Right renal pelvis (tissue), 4 donors: ENCODE measurements around the gene SETD1A. TPM values are rescaled to one million over a fixed set of nuclear protein-coding genes. Genes with fewer than 3 reads are reported as not detected.
"Not testable (repeated sequence)": the region's sequence is repeated elsewhere in the genome, so short reads cannot be mapped to it uniquely, and the experiment has no call there.

Source experiments
- DNase-seq, 4 donors: peaks; one replicate each; pipeline ENCODE4 v3.0.0-alpha.2; 2013; ENCODE audit warnings: low read depth in 4 of 4, low spot score in 3 of 4, missing footprints in 1 of 4
- polyA plus RNA-seq, 4 donors: library from polyadenylated mRNA; unstranded; fragments of 120-200 nt; gene quantifications; one replicate each; pipeline ENCODE4 v1.2.1, GENCODE V29; 2013; ENCODE audit not compliant: insufficient read length in 4 of 4

Gene SETD1A
- polyA plus RNA-seq, 4 donors = 15.9 to 19.2 (median 16.4) TPM

DNA sequence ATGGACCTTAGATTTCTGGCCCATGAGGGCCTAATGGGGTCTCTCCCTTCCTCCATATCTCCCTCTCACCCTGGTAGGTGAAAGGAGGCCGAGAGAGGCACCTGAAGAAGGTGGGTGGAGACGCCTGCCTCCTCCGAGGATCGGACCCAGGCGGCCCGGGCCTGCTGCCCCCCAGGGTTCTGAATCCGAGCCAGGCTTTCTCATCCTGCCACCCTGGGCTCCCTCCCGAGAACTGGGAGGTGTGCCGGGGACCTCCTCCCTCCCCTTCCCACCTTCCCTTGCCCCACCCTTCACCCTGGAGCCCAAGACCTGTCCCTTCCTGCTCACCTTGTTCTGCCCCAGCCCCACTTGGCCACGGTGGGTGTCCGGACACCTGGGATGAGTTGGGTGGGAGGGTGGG is 29.2 kb upstream of the SETD1A start:
- DNase-seq = no peak

GRCh38 chr16:30929167-30929566 is 28.4 kb upstream of the SETD1A start:
- no peak for DNase-seq

- DNase-seq = no peak
Measured at GRCh38 chr16:30930160-30930571, 27.4 kb upstream of the SETD1A start.

DNA sequence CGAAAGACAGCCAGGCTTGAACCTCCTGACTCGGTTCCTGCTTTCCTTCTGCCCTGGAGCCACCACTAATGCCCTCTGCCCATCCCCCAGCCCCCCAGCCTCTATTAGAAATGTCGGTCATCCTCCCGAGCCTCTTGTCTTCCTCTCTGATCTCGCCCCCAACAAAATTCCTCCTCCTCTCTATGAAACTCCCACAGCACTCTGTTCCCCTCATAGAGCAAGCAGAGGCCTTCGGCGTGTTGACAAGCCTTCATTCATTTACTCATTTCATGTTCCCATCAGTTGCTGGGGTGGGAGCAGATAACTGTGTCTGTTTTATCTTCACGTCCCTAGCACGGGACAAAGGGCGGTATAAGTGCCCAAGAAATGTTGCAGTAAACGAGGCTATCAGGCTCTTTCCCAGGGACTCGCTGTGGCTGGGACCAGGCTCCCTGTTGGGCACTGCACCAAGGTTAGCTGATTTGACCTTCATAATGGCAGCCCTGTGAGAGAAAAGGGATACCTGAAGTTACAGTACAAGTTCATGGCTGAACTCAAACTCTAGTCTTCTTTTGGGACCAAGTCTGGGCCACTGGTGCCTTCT is 26.4 kb upstream of the SETD1A start:
- DNase-seq = no peak

- no peak for DNase-seq
Measured at GRCh38 chr16:30934827-30935557, 22.6 kb upstream of the SETD1A start.

DNA sequence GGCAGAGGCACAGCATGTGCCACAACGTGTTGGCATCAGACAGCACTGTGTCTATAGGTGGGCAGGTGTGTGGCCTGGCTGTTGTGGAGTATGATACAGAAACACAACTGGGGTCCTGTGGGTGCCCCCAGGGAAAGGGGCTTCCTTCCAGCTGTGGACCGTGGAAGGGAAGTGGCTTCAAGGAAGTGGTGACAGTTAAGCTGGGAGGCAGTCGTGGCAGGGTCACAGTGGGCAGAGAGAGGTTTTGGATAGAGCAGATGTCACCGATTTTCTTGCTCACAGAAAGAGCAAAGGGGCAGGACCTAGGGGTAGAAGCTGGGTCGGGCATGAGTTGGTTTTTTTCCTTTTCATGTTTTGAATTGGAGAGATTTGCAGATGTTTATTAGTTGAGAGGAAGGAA is 19.9 kb upstream of the SETD1A start:
- DNase-seq = no peak

DNA sequence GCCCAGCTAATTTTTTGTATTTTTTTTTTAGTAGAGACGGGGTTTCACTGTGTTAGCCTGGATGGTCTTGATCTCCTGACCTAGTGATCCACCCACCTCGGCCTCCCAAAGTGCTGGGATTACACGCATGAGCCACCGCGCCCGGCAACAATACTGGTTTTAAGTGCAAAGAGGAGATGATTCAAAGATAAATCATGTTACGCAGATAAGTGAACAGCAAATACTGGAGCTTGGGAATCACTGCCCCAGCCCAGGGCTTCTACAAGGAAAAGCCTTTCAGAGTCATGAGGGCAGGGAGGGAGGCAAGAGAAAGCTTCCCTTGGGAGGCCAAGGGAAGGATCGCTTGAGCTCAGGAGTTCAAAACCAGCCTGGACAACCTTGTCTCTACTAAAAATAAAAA is 18.0 kb upstream of the SETD1A start:
- DNase-seq = not testable (repeated sequence)

GRCh38 chr16:30941600-30942425 is 15.7 kb upstream of the SETD1A start:
- peak in 1 of 4 donors; percentile 56 for DNase-seq

GRCh38 chr16:30942426-30942806 is 15.1 kb upstream of the SETD1A start:
- DNase-seq = no peak

DNA sequence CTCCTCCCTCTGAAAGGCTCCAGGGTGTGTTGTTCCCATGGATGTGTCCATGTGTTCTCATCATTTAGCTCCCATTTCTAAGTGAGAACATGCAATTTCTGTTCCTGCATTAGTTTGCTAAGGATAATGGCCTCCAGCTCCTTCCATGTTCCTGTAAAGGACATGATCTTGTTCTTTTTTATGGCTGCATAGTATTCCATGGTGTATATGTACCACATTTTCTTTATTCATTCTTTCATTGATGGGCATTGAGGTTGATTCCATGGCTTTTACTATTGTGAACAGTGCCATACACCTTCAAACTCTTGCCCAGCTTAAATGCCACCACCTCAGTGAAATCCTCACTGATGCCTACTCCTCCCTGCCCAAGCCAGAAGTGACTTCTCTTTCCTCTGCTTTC is 13.2 kb upstream of the SETD1A start:
- DNase-seq = no peak

DNA sequence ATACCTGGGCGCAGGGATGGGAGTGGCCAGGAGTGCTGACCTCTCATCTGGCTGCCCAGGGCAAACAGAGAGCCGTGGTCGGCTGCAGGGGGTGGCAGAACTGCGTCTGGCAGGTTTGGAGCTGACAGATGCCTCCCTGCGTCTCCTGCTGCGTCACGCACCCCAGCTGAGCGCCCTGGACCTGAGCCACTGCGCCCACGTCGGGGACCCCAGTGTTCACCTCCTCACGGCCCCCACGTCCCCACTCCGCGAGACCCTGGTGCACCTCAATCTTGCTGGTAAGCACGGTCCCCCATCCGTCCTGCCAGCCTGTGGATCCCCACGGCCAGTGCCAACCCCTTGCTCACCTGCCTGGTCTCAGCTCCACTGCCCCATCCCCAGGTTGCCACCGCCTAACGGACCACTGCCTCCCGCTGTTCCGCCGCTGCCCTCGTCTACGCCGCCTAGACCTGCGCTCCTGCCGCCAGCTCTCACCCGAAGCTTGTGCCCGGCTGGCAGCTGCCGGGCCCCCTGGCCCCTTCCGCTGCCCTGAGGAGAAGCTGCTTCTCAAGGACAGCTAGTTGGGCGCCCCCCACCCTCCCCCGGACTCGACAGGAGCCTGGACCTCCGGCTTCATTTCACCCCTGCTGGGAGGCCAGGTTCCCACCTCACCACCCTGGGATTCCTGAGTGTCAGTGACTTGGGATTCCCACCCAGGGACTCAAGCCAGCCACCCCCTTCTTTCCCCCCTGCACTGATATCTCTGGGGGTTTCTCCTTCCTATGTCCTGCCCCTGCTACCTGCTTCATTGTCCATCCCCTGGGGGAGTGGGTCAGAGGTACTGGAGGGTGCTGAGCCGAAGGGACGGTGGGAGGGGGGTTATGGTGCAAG is 10.6 kb upstream of the SETD1A start:
- no peak for DNase-seq

DNA sequence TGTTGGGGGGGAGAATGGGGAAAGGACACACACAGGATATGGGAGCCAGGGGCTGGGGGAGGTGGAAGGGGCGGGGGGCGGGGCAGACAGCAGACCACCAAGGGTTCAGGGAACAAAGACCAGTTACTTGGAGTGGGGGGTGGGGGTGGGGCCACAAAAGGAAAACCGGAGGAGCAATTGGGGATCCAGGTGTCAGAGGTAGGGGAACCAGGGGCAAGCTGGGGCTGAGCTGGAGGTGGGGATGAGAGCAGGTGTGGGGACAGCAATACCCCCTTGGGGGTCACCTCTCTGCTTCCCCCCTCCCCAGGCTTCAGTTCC is 10.1 kb upstream of the SETD1A start:
- no peak for DNase-seq

DNA sequence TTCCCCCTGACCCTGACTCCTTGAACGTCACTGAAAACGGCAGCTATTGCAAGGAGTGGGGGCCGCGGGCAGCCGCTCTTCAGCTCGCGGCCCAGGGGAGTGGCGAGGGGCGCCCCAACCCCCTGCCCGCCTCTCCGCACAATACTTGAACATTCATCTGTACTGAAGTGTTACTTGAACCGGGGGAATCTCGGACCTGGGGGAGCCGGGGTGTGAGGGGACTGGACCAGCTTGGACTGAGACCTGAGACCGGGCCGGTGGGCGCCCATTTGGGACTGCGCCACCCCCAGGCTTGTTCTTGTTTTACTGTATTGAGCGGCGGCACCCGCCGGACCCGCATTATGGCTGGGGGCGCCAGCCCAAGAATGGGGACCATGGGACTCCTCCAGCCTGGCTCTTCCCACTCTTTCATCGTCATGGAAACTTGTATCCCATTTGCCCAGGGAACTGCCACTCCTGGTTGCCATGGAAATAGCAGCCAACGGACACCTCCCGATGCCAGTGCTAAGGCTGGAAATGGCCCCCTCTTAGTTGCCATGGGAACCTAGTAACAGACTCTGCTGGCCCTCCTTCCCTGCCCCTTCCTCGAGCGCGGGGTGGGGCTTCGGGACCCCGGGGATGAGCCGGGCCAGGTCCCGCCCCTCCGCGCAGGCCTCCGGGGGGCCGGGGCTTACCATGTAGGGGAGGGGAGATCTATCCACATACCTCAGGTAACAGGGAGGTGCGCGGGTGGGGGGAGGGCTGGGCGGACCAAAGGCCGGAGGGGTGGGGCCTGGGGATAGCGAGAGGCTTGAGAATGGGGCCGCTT is 9.5 kb upstream of the SETD1A start:
- DNase-seq = peak; percentile 88 to 98 (median 97)

GRCh38 chr16:30948667-30949649 is 8.6 kb upstream of the SETD1A start, which contains the start of gene ORAI3:
Gene ORAI3 (plus strand): TSS chr16:30949068. CDS start chr16:30949290, 222 bp downstream.
- peak in 1 of 4 donors; percentile 51 for DNase-seq

GRCh38 chr16:30949650-30950515 is 7.7 kb upstream of the SETD1A start:
- no peak for DNase-seq

- no peak for DNase-seq
Measured at GRCh38 chr16:30950516-30951065, 7.0 kb upstream of the SETD1A start.

DNA sequence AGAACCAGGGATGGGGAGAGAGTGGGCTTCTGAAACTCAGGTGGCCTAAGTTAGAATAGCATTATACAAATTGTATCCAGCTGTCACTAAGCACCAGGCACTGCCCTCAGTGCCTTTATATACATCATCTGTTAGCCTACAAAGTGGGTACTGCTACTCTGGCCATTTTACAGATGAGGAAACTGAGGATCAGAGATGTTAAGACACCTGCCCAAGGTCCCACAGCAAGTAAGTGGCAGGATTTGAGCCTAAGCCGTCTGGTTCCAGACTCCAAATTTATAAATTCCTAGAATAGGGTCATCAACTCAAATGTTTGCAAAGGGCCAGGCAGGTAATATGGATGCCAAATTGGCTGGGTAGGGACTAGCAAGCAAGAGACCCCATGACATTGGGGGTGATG is 6.4 kb upstream of the SETD1A start:
- DNase-seq = no peak
